K562 (cell line): ENCODE data around the gene FSTL3. TPM values are rescaled to one million over a fixed set of nuclear protein-coding genes. Genes with fewer than 3 reads are reported as not detected.

Source experiments
- ELF1 ChIP-seq: fragments of 200-800 bp; sonication (Bioruptor generic); IDR thresholded peaks from 2 replicates; pipeline ENCODE4 v1.6.1; 2016; ENCODE audit warnings: missing genetic modification characterization, missing compliant biosample characterization
- FOXK1 ChIP-seq: sonication (generic); formaldehyde crosslinking; IDR thresholded peaks from 2 replicates; pipeline ENCODE4 v1.8.0; 2022; ENCODE audit warnings: missing genetic modification reagents, mild to moderate bottlenecking, borderline replicate concordance
- ILF3 ChIP-seq: fragments of 450-650 bp; IDR thresholded peaks from 2 replicates; pipeline ENCODE4 v1.6.1; 2018; ENCODE audit warnings: antibody characterized with exemption, mild to moderate bottlenecking, moderate library complexity, borderline replicate concordance
- KLF6 ChIP-seq: fragments of 250-450 bp; sonication (Bioruptor Pico); IDR thresholded peaks from 2 replicates; pipeline ENCODE4 v1.4.0; 2020; ENCODE audit warnings: mild to moderate bottlenecking, moderate library complexity, borderline replicate concordance
- MYBL2 ChIP-seq, 2 experiments: fragments of 450-650 bp in 1 of 2; sonication (generic) in 1 of 2; formaldehyde crosslinking in 1 of 2; IDR thresholded peaks; 2 replicates each; pipeline versions ENCODE4 v1.6.1 to v1.8.1; 2017 to 2022; ENCODE audit warnings: borderline replicate concordance in 1 of 2, inconsistent platforms in 1 of 2, low read depth in 1 of 2, mild to moderate bottlenecking in 1 of 2, missing genetic modification reagents in 1 of 2, moderate library complexity in 1 of 2
- NR2F6 ChIP-seq: fragments of 450-650 bp; formaldehyde crosslinking; IDR thresholded peaks from 2 replicates; pipeline ENCODE4 v1.4.0; 2020; ENCODE audit warnings: mild to moderate bottlenecking
- PCBP2 ChIP-seq: fragments of 200-400 bp; formaldehyde crosslinking; IDR thresholded peaks from 2 replicates; pipeline ENCODE4 v1.6.1; 2018; ENCODE audit warnings: low read length, low read depth, mild to moderate bottlenecking, moderate library complexity; ENCODE audit not compliant: poor library complexity, severe bottlenecking
- POLR2B ChIP-seq: fragments of 450-650 bp; IDR thresholded peaks from 2 replicates; pipeline ENCODE4 v1.6.1; 2018; ENCODE audit warnings: low read depth; ENCODE audit not compliant: partially characterized antibody
- TCF7L2 ChIP-seq: fragments of 150-350 bp; IDR thresholded peaks from 2 replicates; pipeline ENCODE4 v1.6.1; 2016; ENCODE audit warnings: low read depth, mild to moderate bottlenecking, low read length, moderate library complexity
- TOE1 ChIP-seq, 2 experiments: fragments of 450-650 bp in 1 of 2; sonication (generic) in 1 of 2; formaldehyde crosslinking in 1 of 2; IDR thresholded peaks; 2 replicates each; pipeline versions ENCODE4 v1.7.1 to v1.8.0; 2016 to 2022; ENCODE audit warnings: borderline replicate concordance in 2 of 2, mild to moderate bottlenecking in 2 of 2, antibody characterized with exemption in 1 of 2, inconsistent platforms in 1 of 2, low read depth in 1 of 2, missing genetic modification reagents in 1 of 2, moderate library complexity in 1 of 2
- ZFP36 ChIP-seq: fragments of 150-350 bp; IDR thresholded peaks from 2 replicates; pipeline ENCODE4 v1.6.1; 2018; ENCODE audit warnings: low read length, low read depth; ENCODE audit not compliant: partially characterized antibody
- polyA plus RNA-seq, 8 experiments: library from polyadenylated mRNA; depleted of rRNA in 4 of 8; stranded (reverse) in 5 of 8; unstranded in 3 of 8; fragments of >200 nt; fragmentation: Nextera tagmentation in 2 of 8; fragmentation: Illumina TruSeq in 1 of 8; extraction: Ambion mirVana in 2 of 8; extraction: Trizol in 1 of 8; gene quantifications; 2 replicates each; pipeline versions ENCODE4 v1.2.1 to v1.2.3, GENCODE V29; 2011 to 2014; ENCODE audit warnings: inconsistent platforms in 1 of 8, missing spikeins in 1 of 8
- total RNA-seq, 7 experiments: library from RNA; depleted of rRNA in 6 of 7; stranded (reverse); fragments of >200 nt in 6 of 7; fragmentation: Illumina TruSeq in 2 of 7; extraction: Trizol in 2 of 7; gene quantifications; 2 replicates each; pipeline versions ENCODE4 v1.2.1 to v1.2.3, GENCODE V29; 2011 to 2021; ENCODE audit warnings: low replicate concordance in 1 of 7
- TF ChIP-seq, protein P1 (sequence below), 3 experiments: fragments of 200-800 bp in 1 of 3; fragments of 250-450 bp in 1 of 3; fragments of 450-650 bp in 1 of 3; sonication (Bioruptor Pico) in 1 of 3; sonication (Bioruptor generic) in 1 of 3; formaldehyde crosslinking in 1 of 3; IDR thresholded peaks; 2 replicates each; pipeline versions ENCODE4 v1.6.1 to v1.8.0; 2016 to 2022; ENCODE audit warnings: mild to moderate bottlenecking in 2 of 3, missing genetic modification characterization in 2 of 3, missing compliant biosample characterization in 1 of 3, moderate library complexity in 1 of 3
- TF ChIP-seq, protein P2 (sequence below): fragments of 250-450 bp; sonication (Bioruptor Pico); IDR thresholded peaks from 2 replicates; pipeline ENCODE4 v1.8.0; 2022; ENCODE audit warnings: inconsistent platforms, mild to moderate bottlenecking, moderate library complexity, borderline replicate concordance
- TF ChIP-seq, protein P3 (sequence below): fragments of 250-450 bp; sonication (Bioruptor Pico); IDR thresholded peaks from 2 replicates; pipeline ENCODE4 v1.4.0; 2020; ENCODE audit warnings: mild to moderate bottlenecking, moderate library complexity
- TF ChIP-seq, protein P4 (sequence below): fragments of 250-450 bp; sonication (Bioruptor Pico); IDR thresholded peaks from 2 replicates; pipeline ENCODE4 v1.8.0; 2021; ENCODE audit warnings: moderate library complexity, mild to moderate bottlenecking, inconsistent platforms
- TF ChIP-seq, protein P5 (sequence below): fragments of 250-450 bp; sonication (Bioruptor Pico); IDR thresholded peaks from 2 replicates; pipeline ENCODE4 v1.4.0; 2020; ENCODE audit warnings: mild to moderate bottlenecking, moderate library complexity

Gene FSTL3
- total and polyA plus RNA-seq, 9 of the 15 experiments (the other 6 are each of a cell fraction or from before 2014, with no cell fraction given): 0.35 to 6.8 (median 4.2) TPM; not detected in 1

DNA sequence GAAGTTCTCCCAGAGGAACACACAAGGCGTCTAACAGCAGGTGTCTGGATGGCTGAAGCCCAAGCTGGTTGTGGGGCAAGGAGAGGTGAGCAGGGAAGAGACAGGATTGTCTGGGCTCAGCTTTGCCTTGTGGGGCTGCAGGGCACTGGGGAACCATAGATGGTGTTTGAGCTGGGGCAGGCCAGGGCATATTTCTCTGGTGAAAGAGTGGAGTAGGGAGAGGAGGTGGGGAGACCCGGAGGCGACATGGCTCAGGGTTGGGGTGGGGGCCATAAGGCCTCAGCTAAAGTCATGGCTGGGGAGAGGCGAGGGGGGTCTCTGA lies 27.1 kb downstream of the FSTL3 start (continued):
- TF ChIP-seq, protein P1, sequence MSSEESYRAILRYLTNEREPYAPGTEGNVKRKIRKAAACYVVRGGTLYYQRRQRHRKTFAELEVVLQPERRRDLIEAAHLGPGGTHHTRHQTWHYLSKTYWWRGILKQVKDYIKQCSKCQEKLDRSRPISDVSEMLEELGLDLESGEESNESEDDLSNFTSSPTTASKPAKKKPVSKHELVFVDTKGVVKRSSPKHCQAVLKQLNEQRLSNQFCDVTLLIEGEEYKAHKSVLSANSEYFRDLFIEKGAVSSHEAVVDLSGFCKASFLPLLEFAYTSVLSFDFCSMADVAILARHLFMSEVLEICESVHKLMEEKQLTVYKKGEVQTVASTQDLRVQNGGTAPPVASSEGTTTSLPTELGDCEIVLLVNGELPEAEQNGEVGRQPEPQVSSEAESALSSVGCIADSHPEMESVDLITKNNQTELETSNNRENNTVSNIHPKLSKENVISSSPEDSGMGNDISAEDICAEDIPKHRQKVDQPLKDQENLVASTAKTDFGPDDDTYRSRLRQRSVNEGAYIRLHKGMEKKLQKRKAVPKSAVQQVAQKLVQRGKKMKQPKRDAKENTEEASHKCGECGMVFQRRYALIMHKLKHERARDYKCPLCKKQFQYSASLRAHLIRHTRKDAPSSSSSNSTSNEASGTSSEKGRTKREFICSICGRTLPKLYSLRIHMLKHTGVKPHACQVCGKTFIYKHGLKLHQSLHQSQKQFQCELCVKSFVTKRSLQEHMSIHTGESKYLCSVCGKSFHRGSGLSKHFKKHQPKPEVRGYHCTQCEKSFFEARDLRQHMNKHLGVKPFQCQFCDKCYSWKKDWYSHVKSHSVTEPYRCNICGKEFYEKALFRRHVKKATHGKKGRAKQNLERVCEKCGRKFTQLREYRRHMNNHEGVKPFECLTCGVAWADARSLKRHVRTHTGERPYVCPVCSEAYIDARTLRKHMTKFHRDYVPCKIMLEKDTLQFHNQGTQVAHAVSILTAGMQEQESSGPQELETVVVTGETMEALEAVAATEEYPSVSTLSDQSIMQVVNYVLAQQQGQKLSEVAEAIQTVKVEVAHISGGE (CRISPR knock-in tag; IDR thresholded peaks at IDR 0.05): peak in 2 of 3 experiments; percentile 11 to 80; a peak in 2 of 6 replicates
- TF ChIP-seq MYBL2 (IDR thresholded peaks at IDR 0.05; ENCODE audit: low read depth) (no peak), MYBL2 (CRISPR knock-in tag; IDR thresholded peaks at IDR 0.05; ENCODE audit: borderline replicate concordance) (no peak), NR2F6 (no peak), POLR2B (no peak), ELF1 (tag) (no peak), KLF6 (CRISPR knock-in tag) (no peak), TOE1 (IDR thresholded peaks at IDR 0.05; ENCODE audit: borderline replicate concordance) (0 out of 2 replicates have a peak, but pooled peaks have one; percentile 24), TOE1 (CRISPR knock-in tag; IDR thresholded peaks at IDR 0.05; ENCODE audit: borderline replicate concordance, low read depth) (no peak), FOXK1 (CRISPR knock-in tag) (no peak), ILF3 (no peak), TCF7L2 (no peak), ZFP36 (peak; percentile 94), PCBP2 (no peak)
- TF ChIP-seq, protein P2, sequence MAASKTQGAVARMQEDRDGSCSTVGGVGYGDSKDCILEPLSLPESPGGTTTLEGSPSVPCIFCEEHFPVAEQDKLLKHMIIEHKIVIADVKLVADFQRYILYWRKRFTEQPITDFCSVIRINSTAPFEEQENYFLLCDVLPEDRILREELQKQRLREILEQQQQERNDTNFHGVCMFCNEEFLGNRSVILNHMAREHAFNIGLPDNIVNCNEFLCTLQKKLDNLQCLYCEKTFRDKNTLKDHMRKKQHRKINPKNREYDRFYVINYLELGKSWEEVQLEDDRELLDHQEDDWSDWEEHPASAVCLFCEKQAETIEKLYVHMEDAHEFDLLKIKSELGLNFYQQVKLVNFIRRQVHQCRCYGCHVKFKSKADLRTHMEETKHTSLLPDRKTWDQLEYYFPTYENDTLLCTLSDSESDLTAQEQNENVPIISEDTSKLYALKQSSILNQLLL (CRISPR knock-in tag): no peak
- TF ChIP-seq, protein P3, sequence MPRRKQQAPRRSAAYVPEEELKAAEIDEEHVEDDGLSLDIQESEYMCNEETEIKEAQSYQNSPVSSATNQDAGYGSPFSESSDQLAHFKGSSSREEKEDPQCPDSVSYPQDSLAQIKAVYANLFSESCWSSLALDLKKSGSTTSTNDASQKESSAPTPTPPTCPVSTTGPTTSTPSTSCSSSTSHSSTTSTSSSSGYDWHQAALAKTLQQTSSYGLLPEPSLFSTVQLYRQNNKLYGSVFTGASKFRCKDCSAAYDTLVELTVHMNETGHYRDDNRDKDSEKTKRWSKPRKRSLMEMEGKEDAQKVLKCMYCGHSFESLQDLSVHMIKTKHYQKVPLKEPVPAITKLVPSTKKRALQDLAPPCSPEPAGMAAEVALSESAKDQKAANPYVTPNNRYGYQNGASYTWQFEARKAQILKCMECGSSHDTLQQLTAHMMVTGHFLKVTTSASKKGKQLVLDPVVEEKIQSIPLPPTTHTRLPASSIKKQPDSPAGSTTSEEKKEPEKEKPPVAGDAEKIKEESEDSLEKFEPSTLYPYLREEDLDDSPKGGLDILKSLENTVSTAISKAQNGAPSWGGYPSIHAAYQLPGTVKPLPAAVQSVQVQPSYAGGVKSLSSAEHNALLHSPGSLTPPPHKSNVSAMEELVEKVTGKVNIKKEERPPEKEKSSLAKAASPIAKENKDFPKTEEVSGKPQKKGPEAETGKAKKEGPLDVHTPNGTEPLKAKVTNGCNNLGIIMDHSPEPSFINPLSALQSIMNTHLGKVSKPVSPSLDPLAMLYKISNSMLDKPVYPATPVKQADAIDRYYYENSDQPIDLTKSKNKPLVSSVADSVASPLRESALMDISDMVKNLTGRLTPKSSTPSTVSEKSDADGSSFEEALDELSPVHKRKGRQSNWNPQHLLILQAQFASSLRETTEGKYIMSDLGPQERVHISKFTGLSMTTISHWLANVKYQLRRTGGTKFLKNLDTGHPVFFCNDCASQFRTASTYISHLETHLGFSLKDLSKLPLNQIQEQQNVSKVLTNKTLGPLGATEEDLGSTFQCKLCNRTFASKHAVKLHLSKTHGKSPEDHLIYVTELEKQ (CRISPR knock-in tag): no peak
- TF ChIP-seq, protein P4, sequence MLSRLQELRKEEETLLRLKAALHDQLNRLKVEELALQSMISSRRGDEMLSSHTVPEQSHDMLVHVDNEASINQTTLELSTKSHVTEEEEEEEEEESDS (CRISPR knock-in tag): no peak
- TF ChIP-seq, protein P5, sequence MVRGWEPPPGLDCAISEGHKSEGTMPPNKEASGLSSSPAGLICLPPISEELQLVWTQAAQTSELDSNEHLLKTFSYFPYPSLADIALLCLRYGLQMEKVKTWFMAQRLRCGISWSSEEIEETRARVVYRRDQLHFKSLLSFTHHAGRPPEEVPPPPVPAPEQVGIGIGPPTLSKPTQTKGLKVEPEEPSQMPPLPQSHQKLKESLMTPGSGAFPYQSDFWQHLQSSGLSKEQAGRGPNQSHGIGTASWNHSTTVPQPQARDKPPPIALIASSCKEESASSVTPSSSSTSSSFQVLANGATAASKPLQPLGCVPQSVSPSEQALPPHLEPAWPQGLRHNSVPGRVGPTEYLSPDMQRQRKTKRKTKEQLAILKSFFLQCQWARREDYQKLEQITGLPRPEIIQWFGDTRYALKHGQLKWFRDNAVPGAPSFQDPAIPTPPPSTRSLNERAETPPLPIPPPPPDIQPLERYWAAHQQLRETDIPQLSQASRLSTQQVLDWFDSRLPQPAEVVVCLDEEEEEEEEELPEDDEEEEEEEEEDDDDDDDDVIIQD: no peak
